ENCODE data around the gene DENND1A.

DENND1A gene

GRCh38 chr9:123482295-123482968 lies 447.5 kb downstream of the DENND1A start:
- no peak overlapping the region for H2AFZ ChIP-seq (ENCODE audit: low read length)
- no peak overlapping the region for H2BK5ac ChIP-seq (ENCODE audit: low read length)
- no peak overlapping the region for H3K14ac ChIP-seq (ENCODE audit: low read length)
- no peak overlapping the region for H3K9ac ChIP-seq (ENCODE audit: low read depth, low read length, poor library complexity)
- H3K23ac ChIP-seq (ENCODE audit: low read depth, low read length, poor library complexity), result no peak overlapping the region
- H3K4me1 ChIP-seq (ENCODE audit: control insufficient read depth in 2 of 2, insufficient read depth in 1 of 2, low read depth in 1 of 2, low read length in 2 of 2), result peaks cover 10 to 18% of the 10 kb centered on the region in 2 donors
- no peaks in the 10 kb centered on the region for H3K27me3 ChIP-seq (ENCODE audit: control insufficient read depth in 3 of 3, insufficient read depth in 3 of 3, low read depth in 1 of 3, low read length in 3 of 3)
- H3K4me2 ChIP-seq (ENCODE audit: insufficient read depth, low read length, poor library complexity, severe bottlenecking), result no peak overlapping the region
- no CpG with 5 or more reads among the region's 3 CpGs for WGBS, 2 donors (ENCODE audit: extremely low coverage in 2 of 2, insufficient read length in 2 of 2, insufficient replicate concordance in 1 of 2)
- no peak overlapping the region for H3K18ac ChIP-seq (ENCODE audit: low read length)
- H3K4me3 ChIP-seq (ENCODE audit: low read length in 2 of 2), result no peak overlapping the region
- H3K79me1 ChIP-seq (ENCODE audit: low read depth, low read length), result no peaks in the 10 kb centered on the region
- H3K4ac ChIP-seq (ENCODE audit: low read length), result no peak overlapping the region
- H4K91ac ChIP-seq (ENCODE audit: low read depth, low read length, poor library complexity), result no peak overlapping the region
- no peak overlapping the region for H4K8ac ChIP-seq (ENCODE audit: low read depth, low read length)
- H3K36me3 ChIP-seq (replicated peaks in 1 of 2; ENCODE audit: control insufficient read depth in 2 of 2, insufficient read depth in 2 of 2, low read length in 2 of 2), result no peaks in the 10 kb centered on the region
- no peak overlapping the region for H2BK15ac ChIP-seq (ENCODE audit: low read length)
- no peak overlapping the region for H2AK5ac ChIP-seq (ENCODE audit: low read depth, low read length)
- no peak for DNase-seq (ENCODE audit: low spot score)
- H2BK120ac ChIP-seq (ENCODE audit: low read depth, low read length), result no peak overlapping the region
- no peak overlapping the region for H2BK12ac ChIP-seq (ENCODE audit: low read length)
- H3K9me3 ChIP-seq (replicated peaks in 1 of 2; ENCODE audit: control insufficient read depth in 2 of 2, insufficient read depth in 1 of 2, low read depth in 1 of 2, low read length in 2 of 2), result no peaks in the 10 kb centered on the region
- H3K27ac ChIP-seq (replicated peaks; ENCODE audit: low read length), result no peak overlapping the region

- H3K4me1 ChIP-seq (ENCODE audit: control insufficient read depth in 2 of 2, insufficient read depth in 1 of 2, low read depth in 1 of 2, low read length in 2 of 2), result peaks cover 10 to 14% of the 10 kb centered on the region in 2 donors
- no peak overlapping the region for H3K23ac ChIP-seq (ENCODE audit: low read depth, low read length, poor library complexity)
- no peak for DNase-seq (ENCODE audit: low spot score)
- no peak overlapping the region for H2AFZ ChIP-seq (ENCODE audit: low read length)
- H3K4me3 ChIP-seq (ENCODE audit: low read length in 2 of 2), result no peak overlapping the region
- no peak overlapping the region for H3K14ac ChIP-seq (ENCODE audit: low read length)
- H3K27me3 ChIP-seq (ENCODE audit: control insufficient read depth in 3 of 3, insufficient read depth in 3 of 3, low read depth in 1 of 3, low read length in 3 of 3), result no peaks in the 10 kb centered on the region
- H2BK12ac ChIP-seq (ENCODE audit: low read length), result no peak overlapping the region
- H4K8ac ChIP-seq (ENCODE audit: low read depth, low read length), result no peak overlapping the region
- H2BK120ac ChIP-seq (ENCODE audit: low read depth, low read length), result no peak overlapping the region
- H3K27ac ChIP-seq (replicated peaks; ENCODE audit: low read length), result no peak overlapping the region
- no peaks in the 10 kb centered on the region for H3K79me1 ChIP-seq (ENCODE audit: low read depth, low read length)
- H2AK5ac ChIP-seq (ENCODE audit: low read depth, low read length), result no peak overlapping the region
- no peak overlapping the region for H3K9ac ChIP-seq (ENCODE audit: low read depth, low read length, poor library complexity)
- H3K4ac ChIP-seq (ENCODE audit: low read length), result no peak overlapping the region
- H3K36me3 ChIP-seq (replicated peaks in 1 of 2; ENCODE audit: control insufficient read depth in 2 of 2, insufficient read depth in 2 of 2, low read length in 2 of 2), result no peaks in the 10 kb centered on the region
- no peak overlapping the region for H3K4me2 ChIP-seq (ENCODE audit: insufficient read depth, low read length, poor library complexity, severe bottlenecking)
- no CpG with 5 or more reads among the region's 10 CpGs for WGBS, 2 donors (ENCODE audit: extremely low coverage in 2 of 2, insufficient read length in 2 of 2, insufficient replicate concordance in 1 of 2)
- H4K91ac ChIP-seq (ENCODE audit: low read depth, low read length, poor library complexity), result no peak overlapping the region
- H2BK15ac ChIP-seq (ENCODE audit: low read length), result no peak overlapping the region
- H3K18ac ChIP-seq (ENCODE audit: low read length), result no peak overlapping the region
- no peak overlapping the region for H2BK5ac ChIP-seq (ENCODE audit: low read length)
- no peaks in the 10 kb centered on the region for H3K9me3 ChIP-seq (replicated peaks in 1 of 2; ENCODE audit: control insufficient read depth in 2 of 2, insufficient read depth in 1 of 2, low read depth in 1 of 2, low read length in 2 of 2)
These were observed 448.6 kb downstream of the DENND1A start for GRCh38 chr9:123481209-123481865.

- no CpG with 5 or more reads among the region's 8 CpGs for WGBS, 2 donors (ENCODE audit: extremely low coverage in 2 of 2, insufficient read length in 2 of 2, insufficient replicate concordance in 1 of 2)
- Histone ChIP-seq H2BK12ac (ENCODE audit: low read length) (no peak overlapping the region), H2AK5ac (ENCODE audit: low read depth, low read length) (no peak overlapping the region)
These were observed 449.1 kb downstream of the DENND1A start for GRCh38 chr9:123480791-123481190.

GRCh38 chr9:123480096-123480495 lies 449.8 kb downstream of the DENND1A start:
- no peak overlapping the region for H3K4me3 ChIP-seq (ENCODE audit: low read length in 2 of 2)
- no peak overlapping the region for H2BK120ac ChIP-seq (ENCODE audit: low read depth, low read length)
- H3K9me3 ChIP-seq (replicated peaks in 1 of 2; ENCODE audit: control insufficient read depth in 2 of 2, insufficient read depth in 1 of 2, low read depth in 1 of 2, low read length in 2 of 2), result no peaks in the 10 kb centered on the region
- no peak overlapping the region for H3K14ac ChIP-seq (ENCODE audit: low read length)
- H3K9ac ChIP-seq (ENCODE audit: low read depth, low read length, poor library complexity), result no peak overlapping the region
- H2AFZ ChIP-seq (ENCODE audit: low read length), result no peak overlapping the region
- H3K4ac ChIP-seq (ENCODE audit: low read length), result no peak overlapping the region
- WGBS, 2 donors (ENCODE audit: extremely low coverage in 2 of 2, insufficient read length in 2 of 2, insufficient replicate concordance in 1 of 2), result no CpG with 5 or more reads among the region's 9 CpGs
- H2BK15ac ChIP-seq (ENCODE audit: low read length), result no peak overlapping the region
- peak overlapping the region; percentile 90 for H3K18ac ChIP-seq (ENCODE audit: low read length)
- H3K36me3 ChIP-seq (replicated peaks in 1 of 2; ENCODE audit: control insufficient read depth in 2 of 2, insufficient read depth in 2 of 2, low read length in 2 of 2), result no peaks in the 10 kb centered on the region
- H3K4me1 ChIP-seq (ENCODE audit: control insufficient read depth in 2 of 2, insufficient read depth in 1 of 2, low read depth in 1 of 2, low read length in 2 of 2), result peaks cover 7 to 14% of the 10 kb centered on the region in 2 donors
- H3K27me3 ChIP-seq (ENCODE audit: control insufficient read depth in 3 of 3, insufficient read depth in 3 of 3, low read depth in 1 of 3, low read length in 3 of 3), result no peaks in the 10 kb centered on the region
- no peak overlapping the region for H3K4me2 ChIP-seq (ENCODE audit: insufficient read depth, low read length, poor library complexity, severe bottlenecking)
- no peak overlapping the region for H2BK12ac ChIP-seq (ENCODE audit: low read length)
- H4K8ac ChIP-seq (ENCODE audit: low read depth, low read length), result no peak overlapping the region
- no peak overlapping the region for H3K23ac ChIP-seq (ENCODE audit: low read depth, low read length, poor library complexity)
- H2BK5ac ChIP-seq (ENCODE audit: low read length), result no peak overlapping the region
- H3K27ac ChIP-seq (replicated peaks; ENCODE audit: low read length), result no peak overlapping the region
- H3K79me1 ChIP-seq (ENCODE audit: low read depth, low read length), result no peaks in the 10 kb centered on the region
- DNase-seq (ENCODE audit: low spot score), result no peak
- H2AK5ac ChIP-seq (ENCODE audit: low read depth, low read length), result no peak overlapping the region
- H4K91ac ChIP-seq (ENCODE audit: low read depth, low read length, poor library complexity), result no peak overlapping the region

More at GRCh38 chr9:123480791-123481190, 449.1 kb downstream of the DENND1A start:
- Histone ChIP-seq H3K4me1 (ENCODE audit: control insufficient read depth in 2 of 2, insufficient read depth in 1 of 2, low read depth in 1 of 2, low read length in 2 of 2) (peaks cover 10 to 14% of the 10 kb centered on the region in 2 donors), H3K4ac (ENCODE audit: low read length) (no peak overlapping the region), H4K91ac (ENCODE audit: low read depth, low read length, poor library complexity) (no peak overlapping the region), H3K79me1 (ENCODE audit: low read depth, low read length) (no peaks in the 10 kb centered on the region), H3K23ac (ENCODE audit: low read depth, low read length, poor library complexity) (no peak overlapping the region), H3K4me2 (ENCODE audit: insufficient read depth, low read length, poor library complexity, severe bottlenecking) (no peak overlapping the region), H3K36me3 (replicated peaks in 1 of 2; ENCODE audit: control insufficient read depth in 2 of 2, insufficient read depth in 2 of 2, low read length in 2 of 2) (no peaks in the 10 kb centered on the region), H2AFZ (ENCODE audit: low read length) (no peak overlapping the region), H2BK120ac (ENCODE audit: low read depth, low read length) (no peak overlapping the region), H3K4me3 (ENCODE audit: low read length in 2 of 2) (no peak overlapping the region), H4K8ac (ENCODE audit: low read depth, low read length) (no peak overlapping the region), H3K27ac (replicated peaks; ENCODE audit: low read length) (no peak overlapping the region), H3K27me3 (ENCODE audit: control insufficient read depth in 3 of 3, insufficient read depth in 3 of 3, low read depth in 1 of 3, low read length in 3 of 3) (no peaks in the 10 kb centered on the region), H3K14ac (ENCODE audit: low read length) (no peak overlapping the region), H2BK15ac (ENCODE audit: low read length) (no peak overlapping the region), H3K9me3 (replicated peaks in 1 of 2; ENCODE audit: control insufficient read depth in 2 of 2, insufficient read depth in 1 of 2, low read depth in 1 of 2, low read length in 2 of 2) (no peaks in the 10 kb centered on the region), H3K9ac (ENCODE audit: low read depth, low read length, poor library complexity) (no peak overlapping the region), H3K18ac (ENCODE audit: low read length) (no peak overlapping the region), H2BK5ac (ENCODE audit: low read length) (no peak overlapping the region)
- DNase-seq (ENCODE audit: low spot score), result no peak

All from neuronal stem cell (in vitro differentiated cells).